Skeletal muscle tissue (tissue), 4 donors: ENCODE measurements around the gene UNC5A. TPM values are rescaled to one million over a fixed set of nuclear protein-coding genes. Genes with fewer than 3 reads are reported as not detected.

ENCODE experiments used
- H3K27ac ChIP-seq: one replicate; pipeline ENCODE4 v1.7.0; 2013; ENCODE audit warnings: mild to moderate bottlenecking, low read depth, low read length, inconsistent platforms
- H3K27me3 ChIP-seq, 3 donors: one replicate each; pipeline ENCODE4 v1.7.0; 2013; ENCODE audit warnings: low read length in 3 of 3; ENCODE audit not compliant: control insufficient read depth in 3 of 3, insufficient read depth in 3 of 3
- H3K36me3 ChIP-seq, 3 donors: one replicate each; pipeline ENCODE4 v1.7.0; 2013; ENCODE audit warnings: low read length in 3 of 3; ENCODE audit not compliant: control insufficient read depth in 3 of 3, insufficient read depth in 3 of 3
- H3K4me1 ChIP-seq, 3 donors: one replicate each; pipeline ENCODE4 v1.7.0; 2013; ENCODE audit warnings: low read length in 3 of 3, mild to moderate bottlenecking in 3 of 3; ENCODE audit not compliant: control insufficient read depth in 3 of 3, insufficient read depth in 3 of 3
- H3K4me3 ChIP-seq, 3 donors: one replicate each; pipeline ENCODE4 v1.7.0; 2013; ENCODE audit warnings: low read length in 3 of 3
- H3K9ac ChIP-seq, 3 donors: one replicate each; pipeline ENCODE4 v1.7.0; 2013; ENCODE audit warnings: low read length in 3 of 3, mild to moderate bottlenecking in 3 of 3, moderate library complexity in 2 of 3, low read depth in 1 of 3
- H3K9me3 ChIP-seq, 3 donors: one replicate each; pipeline ENCODE4 v1.7.0; 2013; ENCODE audit warnings: low read length in 3 of 3; ENCODE audit not compliant: control insufficient read depth in 3 of 3
- total RNA-seq: library from RNA; depleted of rRNA; stranded (reverse); fragments of >200 nt; gene quantifications from one replicate; pipeline ENCODE4 v1.2.3, GENCODE V29; 2014
- donor health status: Osteomylitis.

UNC5A gene
- total RNA-seq, 1 donor from 2014 or later = not detected

- Histone ChIP-seq H3K4me3 (no peak overlapping the region), H3K36me3 (no peaks in the 10 kb centered on the region), H3K9me3 (no peaks in the 10 kb centered on the region), H3K9ac (no peak overlapping the region), H3K27me3 (peaks cover 43 to 71% (median 61%) of the 10 kb centered on the region in 3 donors), H3K4me1 (peaks cover 2 to 6% (median 5%) of the 10 kb centered on the region in 3 donors), H3K27ac (no peak overlapping the region)
Measured at GRCh38 chr5:176781638-176782570, 28.5 kb upstream of the UNC5A start.

GRCh38 chr5:176784218-176785165, 25.9 kb upstream of the UNC5A start:
- no peaks in the 10 kb centered on the region for H3K9me3 ChIP-seq
- no peaks in the 10 kb centered on the region for H3K36me3 ChIP-seq
- no peak overlapping the region for H3K27ac ChIP-seq
- peaks cover 2 to 6% (median 5%) of the 10 kb centered on the region in 3 donors for H3K4me1 ChIP-seq
- H3K4me3 ChIP-seq = no peak overlapping the region
- peak overlapping the region in 1 of 3 donors; percentile 16 for H3K9ac ChIP-seq
- peaks cover 45 to 74% (median 61%) of the 10 kb centered on the region in 3 donors for H3K27me3 ChIP-seq

GRCh38 chr5:176785184-176786145, 24.9 kb upstream of the UNC5A start:
- no peak overlapping the region for H3K4me3 ChIP-seq
- H3K4me1 ChIP-seq = peaks cover 2 to 6% (median 5%) of the 10 kb centered on the region in 3 donors
- H3K9ac ChIP-seq = peak overlapping the region in 1 of 3 donors; percentile 16
- H3K27me3 ChIP-seq = peaks cover 46 to 67% (median 60%) of the 10 kb centered on the region in 3 donors
- no peak overlapping the region for H3K27ac ChIP-seq
- H3K9me3 ChIP-seq = no peaks in the 10 kb centered on the region
- no peaks in the 10 kb centered on the region for H3K36me3 ChIP-seq

- peaks cover 0 to 2% (median 2%) of the 10 kb centered on the region in 3 donors for H3K4me1 ChIP-seq
- H3K4me3 ChIP-seq = no peak overlapping the region
- H3K27ac ChIP-seq = no peak overlapping the region
- H3K36me3 ChIP-seq = no peaks in the 10 kb centered on the region
- no peak overlapping the region for H3K9ac ChIP-seq
- H3K27me3 ChIP-seq = peaks cover 52 to 60% (median 59%) of the 10 kb centered on the region in 3 donors
- no peaks in the 10 kb centered on the region for H3K9me3 ChIP-seq
Measured at GRCh38 chr5:176787676-176788075, 22.7 kb upstream of the UNC5A start.

GRCh38 chr5:176788091-176788490, 22.3 kb upstream of the UNC5A start:
- peaks cover 56 to 64% (median 63%) of the 10 kb centered on the region in 3 donors for H3K27me3 ChIP-seq
- peaks cover 0 to 2% (median 2%) of the 10 kb centered on the region in 3 donors for H3K4me1 ChIP-seq

GRCh38 chr5:176788941-176789872, 21.2 kb upstream of the UNC5A start:
- Histone ChIP-seq H3K4me1 (peaks cover 0 to 2% (median 2%) of the 10 kb centered on the region in 3 donors), H3K36me3 (no peaks in the 10 kb centered on the region), H3K27me3 (peaks cover 65 to 75% (median 71%) of the 10 kb centered on the region in 3 donors), H3K9me3 (no peaks in the 10 kb centered on the region), H3K27ac (no peak overlapping the region), H3K4me3 (no peak overlapping the region), H3K9ac (no peak overlapping the region)

More at GRCh38 chr5:176788091-176788490, 22.3 kb upstream of the UNC5A start:
- H3K4me3 ChIP-seq = no peak overlapping the region
- no peak overlapping the region for H3K9ac ChIP-seq
- H3K36me3 ChIP-seq = no peaks in the 10 kb centered on the region
- H3K9me3 ChIP-seq = no peaks in the 10 kb centered on the region
- H3K27ac ChIP-seq = no peak overlapping the region

- Histone ChIP-seq H3K4me3 (no peak overlapping the region), H3K27ac (no peak overlapping the region), H3K4me1 (no peaks in the 10 kb centered on the region), H3K36me3 (no peaks in the 10 kb centered on the region), H3K9ac (no peak overlapping the region), H3K27me3 (peaks cover 69 to 76% (median 73%) of the 10 kb centered on the region in 3 donors), H3K9me3 (no peaks in the 10 kb centered on the region)
Measured at GRCh38 chr5:176789873-176790615, 20.3 kb upstream of the UNC5A start.

GRCh38 chr5:176790941-176791340, 19.4 kb upstream of the UNC5A start:
- no peak overlapping the region for H3K4me3 ChIP-seq
- H3K9ac ChIP-seq = no peak overlapping the region
- no peaks in the 10 kb centered on the region for H3K4me1 ChIP-seq
- H3K27me3 ChIP-seq = peaks cover 73 to 76% (median 74%) of the 10 kb centered on the region in 3 donors
- H3K9me3 ChIP-seq = no peaks in the 10 kb centered on the region
- no peak overlapping the region for H3K27ac ChIP-seq
- H3K36me3 ChIP-seq = no peaks in the 10 kb centered on the region
